Tibial nerve (tissue), 4 donors: ENCODE results near the gene LCLAT1.
A peak's percentile ranks its signal among the peaks of the same experiment; 100 is the strongest.

ENCODE experiments used
- EP300 ChIP-seq, 2 donors: sonication (generic); formaldehyde crosslinking; IDR thresholded peaks; one replicate each; pipeline ENCODE4 v1.6.1; 2017; ENCODE audit warnings: antibody characterized with exemption in 2 of 2, mild to moderate bottlenecking in 1 of 2
- POLR2A ChIP-seq, 2 donors: fragments of 450-650 bp; IDR thresholded peaks; one replicate each; pipeline ENCODE4 v1.6.1; 2017; ENCODE audit warnings: antibody characterized with exemption in 2 of 2, mild to moderate bottlenecking in 2 of 2, moderate library complexity in 2 of 2
- TF ChIP-seq, protein P1 (sequence below), 5 experiments: fragments of 200-600 bp in 3 of 5; fragments of 450-650 bp in 2 of 5; sonication (generic) in 3 of 5; IDR thresholded peaks; one replicate each; pipeline ENCODE4 v1.5.1; 2016 to 2019; ENCODE audit warnings: antibody characterized with exemption in 5 of 5, mild to moderate bottlenecking in 3 of 5, moderate library complexity in 2 of 5

DNA sequence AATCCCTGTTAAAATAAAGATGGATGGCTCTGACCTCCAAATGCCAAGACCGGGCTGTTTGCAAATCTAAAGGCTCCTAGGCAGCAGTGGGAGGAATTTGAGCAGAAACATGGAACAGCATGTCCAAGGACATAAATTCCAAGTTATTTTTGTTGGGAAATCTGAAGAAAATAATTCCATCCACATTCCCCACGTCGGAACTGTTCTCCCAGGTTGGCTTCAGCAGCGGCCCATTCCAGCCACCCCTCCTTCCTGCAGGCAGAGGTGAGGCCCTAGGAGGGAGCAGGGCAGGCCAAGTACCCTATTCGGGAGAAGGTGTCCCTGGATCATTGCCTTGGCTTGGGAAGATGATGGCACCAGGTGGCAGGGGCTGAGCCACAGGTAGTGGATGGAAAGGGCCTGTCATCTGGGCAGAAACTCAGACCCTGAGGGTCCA lies 243.1 kb downstream of the LCLAT1 start:
- TF ChIP-seq, protein P1, sequence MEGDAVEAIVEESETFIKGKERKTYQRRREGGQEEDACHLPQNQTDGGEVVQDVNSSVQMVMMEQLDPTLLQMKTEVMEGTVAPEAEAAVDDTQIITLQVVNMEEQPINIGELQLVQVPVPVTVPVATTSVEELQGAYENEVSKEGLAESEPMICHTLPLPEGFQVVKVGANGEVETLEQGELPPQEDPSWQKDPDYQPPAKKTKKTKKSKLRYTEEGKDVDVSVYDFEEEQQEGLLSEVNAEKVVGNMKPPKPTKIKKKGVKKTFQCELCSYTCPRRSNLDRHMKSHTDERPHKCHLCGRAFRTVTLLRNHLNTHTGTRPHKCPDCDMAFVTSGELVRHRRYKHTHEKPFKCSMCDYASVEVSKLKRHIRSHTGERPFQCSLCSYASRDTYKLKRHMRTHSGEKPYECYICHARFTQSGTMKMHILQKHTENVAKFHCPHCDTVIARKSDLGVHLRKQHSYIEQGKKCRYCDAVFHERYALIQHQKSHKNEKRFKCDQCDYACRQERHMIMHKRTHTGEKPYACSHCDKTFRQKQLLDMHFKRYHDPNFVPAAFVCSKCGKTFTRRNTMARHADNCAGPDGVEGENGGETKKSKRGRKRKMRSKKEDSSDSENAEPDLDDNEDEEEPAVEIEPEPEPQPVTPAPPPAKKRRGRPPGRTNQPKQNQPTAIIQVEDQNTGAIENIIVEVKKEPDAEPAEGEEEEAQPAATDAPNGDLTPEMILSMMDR (IDR thresholded peaks at IDR 0.05), result no peak
- TF ChIP-seq POLR2A (IDR thresholded peaks at IDR 0.05) (no peak), EP300 (IDR thresholded peaks at IDR 0.05) (peak in 1 of 2 donors; percentile 26)
